ENCODE data around the gene CLN6. TPM values are rescaled to one million over a fixed set of nuclear protein-coding genes. Genes with fewer than 3 reads are reported as not detected.
"Not testable (repeated sequence)": the region's sequence is repeated elsewhere in the genome, so short reads cannot be mapped to it uniquely, and the experiment has no call there.

CLN6 gene
- total and polyA plus RNA-seq, 4 donors: 5.3 to 16.8 (median 9.8) TPM

DNA sequence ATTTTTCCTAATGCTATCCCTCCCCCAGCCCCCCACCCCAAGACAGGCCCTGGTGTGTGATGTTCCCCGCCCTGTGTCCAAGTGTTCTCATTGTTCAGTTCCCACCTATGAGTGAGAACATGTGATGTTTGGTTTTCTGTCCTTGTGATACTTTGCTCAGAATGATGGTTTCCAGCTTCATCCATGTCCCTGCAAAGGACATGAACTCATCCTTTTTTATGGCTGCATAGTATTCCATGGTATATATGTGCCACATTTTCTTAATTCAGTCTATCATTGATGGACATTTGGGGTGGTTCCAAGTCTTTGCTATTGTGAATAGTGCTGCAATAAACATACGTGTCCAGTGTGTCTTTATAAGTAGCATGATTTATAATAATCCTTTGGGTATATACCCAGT lies 57.5 kb downstream of the CLN6 start:
- ATAC-seq (ENCODE audit: low FRiP score); H3K9me3 ChIP-seq (ENCODE audit: control insufficient read depth, low read length); DNase-seq; H3K4me3 ChIP-seq (ENCODE audit: low read length in 2 of 2); H3K27me3 ChIP-seq (ENCODE audit: control insufficient read depth in 1 of 2, insufficient read depth in 2 of 2, low read length in 1 of 2); H3K4me1 ChIP-seq (ENCODE audit: control insufficient read depth in 1 of 2, insufficient read depth in 2 of 2, low read length in 2 of 2); H3K36me3 ChIP-seq (ENCODE audit: control insufficient read depth in 1 of 2, insufficient read depth in 2 of 2, low read length in 1 of 2); H3K27ac ChIP-seq (ENCODE audit: low read depth in 1 of 2, low read length in 2 of 2); intact Hi-C loops (cut with DNase I): not testable (repeated sequence)
- WGBS, 2 donors: 72 to 76% methylated on average over 2 of the region's 2 CpGs

DNA sequence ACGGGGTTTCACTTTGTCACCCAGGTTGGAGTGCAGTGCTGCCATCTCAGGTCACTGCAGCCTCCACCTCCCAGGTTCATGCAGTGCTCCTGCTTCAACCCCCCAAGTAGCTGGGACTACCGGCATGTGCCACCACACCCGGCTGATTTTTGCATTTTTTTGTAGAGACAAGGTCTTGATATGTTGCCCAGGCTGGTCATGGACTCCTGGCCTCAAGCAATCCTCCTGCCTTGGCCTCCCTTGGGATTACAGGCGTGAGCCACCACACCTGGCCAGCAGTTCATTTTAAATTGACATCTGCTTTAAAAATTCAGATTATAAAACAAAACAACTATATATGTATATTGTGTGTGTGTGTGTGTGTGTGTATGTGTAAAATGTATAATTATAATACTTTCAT lies 62.7 kb downstream of the CLN6 start:
- H3K4me1 ChIP-seq (ENCODE audit: control insufficient read depth in 1 of 2, insufficient read depth in 2 of 2, low read length in 2 of 2): no peaks in the 10 kb centered on the region
- H3K9me3 ChIP-seq (ENCODE audit: control insufficient read depth, low read length): no peaks in the 10 kb centered on the region
- no peak for ATAC-seq (ENCODE audit: low FRiP score)
- 81 to 88% methylated on average over 4 of the region's 4 CpGs for WGBS, 2 donors
- H3K27me3 ChIP-seq (ENCODE audit: control insufficient read depth in 1 of 2, insufficient read depth in 2 of 2, low read length in 1 of 2): no peaks in the 10 kb centered on the region
- intact Hi-C loops (cut with DNase I): no loop called here
- no peak overlapping the region for H3K4me3 ChIP-seq (ENCODE audit: low read length in 2 of 2)
- no peak overlapping the region for H3K27ac ChIP-seq (ENCODE audit: low read depth in 1 of 2, low read length in 2 of 2)
- no peak for DNase-seq
- no peaks in the 10 kb centered on the region for H3K36me3 ChIP-seq (ENCODE audit: control insufficient read depth in 1 of 2, insufficient read depth in 2 of 2, low read length in 1 of 2)

DNA sequence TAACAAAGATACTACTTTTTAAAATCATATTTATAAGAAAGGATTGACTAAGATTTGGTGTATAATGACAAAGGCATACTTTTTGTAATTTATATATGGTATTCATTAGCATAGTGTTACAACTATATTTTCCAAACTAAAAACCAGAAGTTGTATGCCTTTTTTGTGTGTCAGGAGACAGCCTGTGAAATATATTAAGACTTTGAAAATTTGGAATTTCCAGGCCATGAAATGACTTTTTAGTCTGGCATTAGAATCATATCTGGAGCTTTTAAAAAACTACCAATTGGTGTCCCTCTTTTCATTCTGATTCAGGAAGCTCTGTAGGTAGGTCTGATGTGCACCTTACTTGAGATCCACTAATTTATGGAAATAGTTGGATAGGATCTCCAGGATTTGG lies 66.3 kb downstream of the CLN6 start:
- H3K27ac ChIP-seq (ENCODE audit: low read depth in 1 of 2, low read length in 2 of 2): no peak overlapping the region
- H3K4me1 ChIP-seq (ENCODE audit: control insufficient read depth in 1 of 2, insufficient read depth in 2 of 2, low read length in 2 of 2): no peaks in the 10 kb centered on the region
- no peaks in the 10 kb centered on the region for H3K27me3 ChIP-seq (ENCODE audit: control insufficient read depth in 1 of 2, insufficient read depth in 2 of 2, low read length in 1 of 2)
- intact Hi-C loops (cut with DNase I): no loop called here
- H3K9me3 ChIP-seq (ENCODE audit: control insufficient read depth, low read length): no peaks in the 10 kb centered on the region
- DNase-seq (no peak), ATAC-seq (ENCODE audit: low FRiP score) (no peak)
- no peaks in the 10 kb centered on the region for H3K36me3 ChIP-seq (ENCODE audit: control insufficient read depth in 1 of 2, insufficient read depth in 2 of 2, low read length in 1 of 2)
- no peak overlapping the region for H3K4me3 ChIP-seq (ENCODE audit: low read length in 2 of 2)

DNA sequence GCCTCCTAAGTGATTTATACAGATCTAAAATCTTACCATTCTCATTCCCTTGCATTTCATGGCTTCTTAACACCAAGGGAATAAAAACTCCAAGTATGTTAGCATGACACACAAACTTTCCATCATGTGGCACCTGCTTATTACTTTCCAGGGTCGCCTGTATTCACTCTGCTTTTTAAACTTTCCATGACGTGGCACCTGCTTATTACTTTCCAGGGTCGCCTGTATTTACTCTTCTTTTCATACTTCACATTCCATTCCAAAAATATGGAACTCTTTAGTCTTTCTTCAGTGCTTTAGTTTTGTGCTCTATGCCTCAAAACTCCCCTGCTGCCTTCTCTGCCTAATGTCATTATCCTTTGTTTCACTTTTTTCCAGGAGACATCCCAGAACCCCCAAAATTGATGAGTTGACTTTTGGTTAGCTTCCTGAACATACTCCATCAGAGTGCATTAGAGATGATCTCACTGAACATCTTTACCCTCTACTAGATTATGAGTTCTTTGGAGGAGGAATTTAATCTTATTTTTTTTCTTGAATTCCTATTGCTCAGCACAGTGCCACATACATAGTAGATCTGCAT lies 71.4 kb downstream of the CLN6 start:
- Histone ChIP-seq H3K27me3 (ENCODE audit: control insufficient read depth in 1 of 2, insufficient read depth in 2 of 2, low read length in 1 of 2) (no peaks in the 10 kb centered on the region), H3K4me1 (ENCODE audit: control insufficient read depth in 1 of 2, insufficient read depth in 2 of 2, low read length in 2 of 2) (peaks cover 3 to 4% of the 10 kb centered on the region in 2 donors), H3K27ac (ENCODE audit: low read depth in 1 of 2, low read length in 2 of 2) (peak overlapping the region in 1 of 2 donors; percentile 76), H3K4me3 (ENCODE audit: low read length in 2 of 2) (no peak overlapping the region), H3K9me3 (ENCODE audit: control insufficient read depth, low read length) (no peaks in the 10 kb centered on the region), H3K36me3 (ENCODE audit: control insufficient read depth in 1 of 2, insufficient read depth in 2 of 2, low read length in 1 of 2) (no peaks in the 10 kb centered on the region)
- intact Hi-C loops (cut with DNase I): loop anchor here in 1 of 2 donors (10.0 kb wide), 1 partner anchor 103 kb away; the partner anchor contains the start of gene PIAS1
- ATAC-seq (ENCODE audit: low FRiP score) (no peak), DNase-seq (no peak)
- 1 to 8% methylated on average over 3 of the region's 3 CpGs for WGBS, 2 donors

DNA sequence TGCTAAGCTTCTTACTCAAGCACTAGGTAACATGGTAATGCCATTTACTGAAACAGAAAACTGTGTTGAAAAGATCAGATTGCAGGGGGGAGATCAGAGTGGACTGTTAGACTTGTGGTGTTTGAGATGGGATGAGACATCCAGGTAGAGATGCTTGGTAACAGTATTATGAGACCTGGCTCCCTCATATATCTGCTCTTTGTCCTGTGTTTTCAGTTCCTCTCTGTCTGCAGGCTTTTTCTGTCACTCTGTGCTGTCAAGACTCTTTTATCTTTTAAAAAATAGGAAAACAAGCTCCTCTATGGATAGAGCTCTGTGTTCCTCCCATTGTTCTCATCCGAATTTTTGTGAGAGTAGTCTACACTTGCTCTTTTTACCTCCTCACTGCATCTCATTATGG lies 72.5 kb downstream of the CLN6 start:
- H3K27ac ChIP-seq (ENCODE audit: low read depth in 1 of 2, low read length in 2 of 2): peak overlapping the region in 1 of 2 donors; percentile 19
- ATAC-seq (ENCODE audit: low FRiP score) (no peak), DNase-seq (no peak)
- no peak overlapping the region for H3K4me3 ChIP-seq (ENCODE audit: low read length in 2 of 2)
- no peaks in the 10 kb centered on the region for H3K36me3 ChIP-seq (ENCODE audit: control insufficient read depth in 1 of 2, insufficient read depth in 2 of 2, low read length in 1 of 2)
- H3K27me3 ChIP-seq (ENCODE audit: control insufficient read depth in 1 of 2, insufficient read depth in 2 of 2, low read length in 1 of 2): no peaks in the 10 kb centered on the region
- WGBS, 2 donors: 0 to 30% methylated on average over 1 of the region's 1 CpG
- peaks cover 3 to 4% of the 10 kb centered on the region in 2 donors for H3K4me1 ChIP-seq (ENCODE audit: control insufficient read depth in 1 of 2, insufficient read depth in 2 of 2, low read length in 2 of 2)
- H3K9me3 ChIP-seq (ENCODE audit: control insufficient read depth, low read length): no peaks in the 10 kb centered on the region
- intact Hi-C loops (cut with DNase I): loop anchor here in 1 of 2 donors (10.0 kb wide), 1 partner anchor 102 kb away; the partner anchor contains the start of gene PIAS1

Other genes starting within 250 kb of the CLN6 start
- 10 to 100 TPM; 43.6 to 62.9 TPM for gene PIAS1, start 175.4 kb downstream of the CLN6 start, total RNA-seq
- gene PIAS1, start 175.4 kb downstream of the CLN6 start, polyA plus RNA-seq: 10 to 100 TPM in 1 of 2 donors, 1 to 10 TPM in 1; 7.0 to 13.4 TPM
- gene CALML4, start 24.4 kb downstream of the CLN6 start, total RNA-seq: 1 to 10 TPM; 4.0 to 8.3 TPM
- 10 to 100 TPM in 1 of 2 donors, 1 to 10 TPM in 1; 3.9 to 29.9 TPM for gene CALML4, start 24.4 kb downstream of the CLN6 start, polyA plus RNA-seq
- 10 to 100 TPM; 76.0 to 96.3 TPM for gene FEM1B, start 48.0 kb upstream of the CLN6 start, total RNA-seq
- 10 to 100 TPM; 11.3 to 14.2 TPM for gene FEM1B, start 48.0 kb upstream of the CLN6 start, polyA plus RNA-seq
- 100 to 1,000 TPM; 138 to 154 TPM for gene ITGA11, start 202.4 kb upstream of the CLN6 start, total RNA-seq
- 10 to 100 TPM; 21.4 to 76.7 TPM for gene ITGA11, start 202.4 kb upstream of the CLN6 start, polyA plus RNA-seq